GM10266 (cell line): Measurements from ENCODE around the gene FAM20C.

Experiments used
- DNase-seq: peaks from one replicate; pipeline ENCODE4 v3.0.0; 2012; ENCODE audit errors: extremely low spot score
- TF ChIP-seq, protein P1 (sequence below): IDR thresholded peaks from 2 replicates; pipeline ENCODE4 v1.5.1; 2012; ENCODE audit warnings: mild to moderate bottlenecking, low read depth; ENCODE audit not compliant: control insufficient read depth, insufficient read depth; ENCODE audit errors: missing control alignments

Gene FAM20C

DNA sequence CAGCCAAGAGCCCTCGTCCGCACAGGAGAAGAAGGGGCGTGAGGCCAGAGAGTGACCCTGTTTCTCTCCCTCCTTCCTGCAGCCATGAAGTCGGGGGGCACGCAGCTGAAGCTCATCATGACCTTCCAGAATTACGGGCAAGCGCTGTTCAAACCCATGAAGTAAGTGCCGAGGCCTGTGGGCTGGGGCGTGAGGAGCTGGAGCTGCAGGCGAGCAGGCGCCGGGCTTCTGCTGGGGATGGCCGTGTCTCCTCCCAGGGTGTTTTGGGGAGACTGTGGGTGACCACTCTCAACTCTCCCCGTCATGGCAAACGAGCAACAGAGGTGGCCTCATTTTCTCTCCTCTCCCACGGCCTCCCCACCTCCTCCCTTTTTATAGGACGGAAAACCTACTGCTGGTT lies 16.4 kb downstream of the FAM20C start:
- no peak for DNase-seq
- TF ChIP-seq, protein P1, sequence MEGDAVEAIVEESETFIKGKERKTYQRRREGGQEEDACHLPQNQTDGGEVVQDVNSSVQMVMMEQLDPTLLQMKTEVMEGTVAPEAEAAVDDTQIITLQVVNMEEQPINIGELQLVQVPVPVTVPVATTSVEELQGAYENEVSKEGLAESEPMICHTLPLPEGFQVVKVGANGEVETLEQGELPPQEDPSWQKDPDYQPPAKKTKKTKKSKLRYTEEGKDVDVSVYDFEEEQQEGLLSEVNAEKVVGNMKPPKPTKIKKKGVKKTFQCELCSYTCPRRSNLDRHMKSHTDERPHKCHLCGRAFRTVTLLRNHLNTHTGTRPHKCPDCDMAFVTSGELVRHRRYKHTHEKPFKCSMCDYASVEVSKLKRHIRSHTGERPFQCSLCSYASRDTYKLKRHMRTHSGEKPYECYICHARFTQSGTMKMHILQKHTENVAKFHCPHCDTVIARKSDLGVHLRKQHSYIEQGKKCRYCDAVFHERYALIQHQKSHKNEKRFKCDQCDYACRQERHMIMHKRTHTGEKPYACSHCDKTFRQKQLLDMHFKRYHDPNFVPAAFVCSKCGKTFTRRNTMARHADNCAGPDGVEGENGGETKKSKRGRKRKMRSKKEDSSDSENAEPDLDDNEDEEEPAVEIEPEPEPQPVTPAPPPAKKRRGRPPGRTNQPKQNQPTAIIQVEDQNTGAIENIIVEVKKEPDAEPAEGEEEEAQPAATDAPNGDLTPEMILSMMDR: no peak

DNA sequence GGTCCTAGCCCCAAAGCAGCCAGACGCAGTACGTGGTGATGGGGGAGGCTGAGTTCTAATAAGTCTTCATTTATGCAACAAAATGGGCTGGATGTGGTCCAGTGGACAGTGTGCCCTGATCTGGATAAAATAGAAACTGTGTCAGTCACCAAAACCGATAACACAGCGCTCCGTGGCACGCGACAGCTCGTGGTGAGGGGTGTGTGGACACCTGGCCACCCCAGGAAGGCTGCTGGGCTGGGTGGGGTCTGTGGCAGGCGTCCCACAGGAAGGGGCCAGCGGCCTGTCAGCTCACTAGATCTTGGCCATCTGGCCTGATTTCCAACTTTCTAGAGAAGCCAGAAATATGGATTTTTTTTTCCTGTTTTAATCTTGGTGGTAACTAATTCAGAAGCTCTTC lies 17.0 kb downstream of the FAM20C start:
- DNase-seq: no peak
- TF ChIP-seq, protein P1: no peak

DNA sequence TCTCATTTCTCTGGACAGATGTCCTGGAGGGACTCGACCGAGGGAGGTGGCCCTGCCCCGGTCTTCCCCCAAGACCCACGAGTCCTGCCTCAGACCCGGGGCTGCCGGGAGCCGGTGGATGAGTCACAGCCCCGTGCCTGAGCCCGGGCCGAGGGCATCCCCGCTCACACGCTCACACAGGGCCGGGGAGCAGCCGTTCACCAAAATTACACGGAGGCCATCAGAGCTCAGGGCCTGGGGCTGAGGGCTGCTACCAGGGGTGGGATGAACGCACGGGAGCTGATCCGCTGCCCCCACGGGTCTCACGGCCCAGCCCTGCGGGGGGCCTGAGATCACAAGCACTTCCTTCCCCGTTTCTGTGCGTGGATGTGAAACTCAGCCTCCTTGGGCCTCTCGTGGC lies 17.5 kb downstream of the FAM20C start:
- DNase-seq: no peak
- TF ChIP-seq, protein P1: no peak

GRCh38 chr7:210401-210925 lies 18.1 kb downstream of the FAM20C start:
- TF ChIP-seq, protein P1: no peak
- DNase-seq: no peak

DNA sequence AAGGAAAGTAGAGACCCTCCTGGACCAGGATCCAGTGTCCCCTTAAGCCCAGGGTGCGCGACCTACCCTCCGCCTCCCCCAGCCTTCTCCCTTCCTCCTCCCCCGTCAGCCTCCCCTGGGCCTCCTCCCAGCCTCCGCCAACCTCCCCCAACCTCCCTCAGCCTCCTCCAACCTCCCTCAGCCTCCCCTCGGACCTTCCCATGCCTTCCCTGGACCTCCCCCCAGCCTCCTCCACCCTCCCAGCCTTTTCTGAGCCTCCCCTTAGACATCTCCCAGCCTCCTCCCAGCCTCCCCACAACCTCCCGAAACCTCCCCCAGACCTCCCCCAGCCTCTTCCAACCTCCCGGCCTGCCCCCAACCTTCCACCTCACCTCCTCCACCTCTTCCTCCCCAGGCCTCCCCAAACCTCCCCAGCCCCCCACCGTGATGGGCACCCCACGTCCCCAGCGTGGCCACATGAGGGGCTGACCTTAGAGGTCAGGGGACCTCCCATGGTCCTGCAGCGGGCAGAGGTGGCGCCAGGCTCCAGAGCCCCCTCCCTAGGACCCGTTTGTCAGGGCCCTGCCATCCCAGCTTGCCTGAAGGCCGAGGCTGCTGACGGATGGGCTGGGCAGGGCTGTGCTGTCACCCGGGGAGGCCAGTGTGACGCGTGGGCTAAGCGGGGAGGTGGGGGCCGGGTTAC lies 18.8 kb downstream of the FAM20C start:
- no peak for DNase-seq
- TF ChIP-seq, protein P1: no peak

DNA sequence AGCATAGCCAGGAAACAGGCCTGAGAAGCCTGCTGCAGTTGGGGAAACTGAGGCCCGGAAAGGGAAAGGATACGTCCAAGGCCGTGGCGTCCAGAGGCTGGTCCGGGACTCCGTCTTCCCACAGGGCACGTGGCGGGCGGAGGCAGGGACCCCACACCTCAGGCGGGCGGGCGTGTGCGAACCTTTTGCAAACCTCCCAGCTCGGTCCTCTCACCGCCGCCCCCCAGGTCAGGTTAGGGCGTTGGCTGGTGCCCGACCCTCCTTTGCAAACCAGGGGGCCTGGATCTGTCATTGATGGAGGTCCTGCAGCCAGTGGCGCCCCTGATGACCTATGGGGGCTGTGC lies 19.3 kb downstream of the FAM20C start:
- TF ChIP-seq, protein P1: no peak
- no peak for DNase-seq

- no peak for DNase-seq
- TF ChIP-seq, protein P1: no peak
Observed at GRCh38 chr7:212754-213153, 20.4 kb downstream of the FAM20C start.
